HEK293T (cell line): Measurements from ENCODE around the gene MINDY2.

Experiments
- ARNT ChIP-seq: fragments of 450-650 bp; IDR thresholded peaks from 2 replicates; pipeline ENCODE4 v1.6.1; 2017; ENCODE audit warnings: mild to moderate bottlenecking
- CTBP1 ChIP-seq: fragments of 450-650 bp; IDR thresholded peaks from 2 replicates; pipeline ENCODE4 v1.6.1; 2016; ENCODE audit warnings: borderline replicate concordance
- FOXA1 ChIP-seq: fragments of 450-650 bp; IDR thresholded peaks from 2 replicates; pipeline ENCODE4 v1.6.1; 2016; ENCODE audit warnings: mild to moderate bottlenecking
- FOXK2 ChIP-seq: fragments of 450-650 bp; IDR thresholded peaks from 2 replicates; pipeline ENCODE4 v1.6.1; 2016; ENCODE audit warnings: mild to moderate bottlenecking
- HDGF ChIP-seq: fragments of 450-650 bp; IDR thresholded peaks from 2 replicates; pipeline ENCODE4 v1.6.1; 2017; ENCODE audit warnings: antibody characterized with exemption, borderline replicate concordance
- NFRKB ChIP-seq: fragments of 450-650 bp; IDR thresholded peaks from 2 replicates; pipeline ENCODE4 v1.6.1; 2016; ENCODE audit warnings: mild to moderate bottlenecking, moderate library complexity
- SP1 ChIP-seq: fragments of 450-650 bp; IDR thresholded peaks from 2 replicates; pipeline ENCODE4 v1.6.1; 2017
- SUZ12 ChIP-seq: fragments of 450-650 bp; IDR thresholded peaks from 2 replicates; pipeline ENCODE4 v1.6.1; 2016; ENCODE audit warnings: mild to moderate bottlenecking

DNA sequence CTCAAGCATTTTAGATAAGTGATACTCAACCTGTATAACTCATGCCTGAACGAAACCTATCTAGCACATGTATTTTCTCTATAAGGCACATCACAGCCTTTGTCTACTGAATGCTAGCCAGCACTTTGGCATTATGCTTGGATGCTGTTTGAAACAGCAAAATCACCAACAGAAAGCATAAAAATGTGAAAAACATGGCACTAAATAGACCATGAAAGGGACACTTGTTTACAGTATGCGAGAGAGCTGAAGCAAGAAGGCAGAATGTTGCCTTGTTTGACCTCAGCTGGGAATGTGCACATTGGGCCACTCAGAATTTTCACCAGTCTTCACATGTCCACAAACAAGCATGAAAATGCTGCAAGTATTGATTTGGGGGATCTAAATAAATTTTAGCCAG, 59.5 kb downstream of the MINDY2 start:
- TF ChIP-seq FOXA1 (no peak), ARNT (no peak), HDGF (no peak), NFRKB (no peak), FOXK2 (no peak), SP1 (no peak), CTBP1 (no peak), SUZ12 (no peak)
